AG09309 (cell line): Measurements from ENCODE around the gene RPSA.

Experiments used
- DNase-seq: peaks from one replicate; pipeline ENCODE4 v3.0.0-alpha.2; 2010; ENCODE audit warnings: low read depth
- H3K4me3 ChIP-seq: 2 replicates; pipeline ENCODE4 v1.5.1; 2011; ENCODE audit warnings: mild to moderate bottlenecking, low read depth, low read length, moderate library complexity; ENCODE audit not compliant: control insufficient read depth
- TF ChIP-seq, protein P1 (sequence below): IDR thresholded peaks from 2 replicates; pipeline ENCODE4 v1.5.1; 2011; ENCODE audit warnings: mild to moderate bottlenecking, low read depth, low read length, inconsistent platforms; ENCODE audit not compliant: insufficient read depth, control insufficient read depth; ENCODE audit errors: missing control alignments

Gene RPSA

DNA sequence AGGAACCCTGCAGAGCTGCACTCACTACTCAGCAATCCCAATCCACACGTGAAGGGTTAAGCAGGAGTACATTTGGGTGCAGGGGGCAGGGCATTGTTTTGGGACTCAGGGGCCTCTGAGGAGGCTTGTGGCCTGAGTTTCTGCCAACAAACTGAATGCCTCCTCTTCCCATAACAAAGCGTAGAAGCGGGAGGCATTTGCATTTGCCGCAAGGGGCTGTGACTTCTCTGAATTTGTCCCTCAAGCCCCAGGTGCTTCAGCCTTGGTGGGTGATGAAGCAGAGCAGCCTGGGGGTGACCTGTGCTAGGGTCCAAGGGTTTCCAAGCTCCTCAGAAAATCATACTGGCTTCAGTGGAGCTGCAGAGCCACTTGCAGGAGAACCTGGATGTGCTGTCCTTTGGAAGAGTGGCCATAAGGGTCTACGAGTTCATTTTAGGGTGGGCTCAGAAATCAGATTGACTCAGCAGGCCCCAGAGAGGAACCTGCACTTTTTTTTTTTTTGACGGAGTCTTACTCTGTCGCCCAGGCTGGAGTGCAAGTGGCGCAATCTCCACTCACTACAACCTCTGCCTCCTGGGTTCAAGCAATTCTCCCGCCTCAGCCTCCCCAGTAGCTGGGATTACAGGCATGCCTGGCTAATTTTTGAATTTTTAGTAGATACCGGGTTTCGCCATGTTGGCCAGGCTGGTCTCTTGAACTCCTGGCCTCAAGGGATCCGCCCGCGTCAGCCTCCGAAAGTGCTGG, 1.4 kb upstream of the RPSA start:
- TF ChIP-seq, protein P1, sequence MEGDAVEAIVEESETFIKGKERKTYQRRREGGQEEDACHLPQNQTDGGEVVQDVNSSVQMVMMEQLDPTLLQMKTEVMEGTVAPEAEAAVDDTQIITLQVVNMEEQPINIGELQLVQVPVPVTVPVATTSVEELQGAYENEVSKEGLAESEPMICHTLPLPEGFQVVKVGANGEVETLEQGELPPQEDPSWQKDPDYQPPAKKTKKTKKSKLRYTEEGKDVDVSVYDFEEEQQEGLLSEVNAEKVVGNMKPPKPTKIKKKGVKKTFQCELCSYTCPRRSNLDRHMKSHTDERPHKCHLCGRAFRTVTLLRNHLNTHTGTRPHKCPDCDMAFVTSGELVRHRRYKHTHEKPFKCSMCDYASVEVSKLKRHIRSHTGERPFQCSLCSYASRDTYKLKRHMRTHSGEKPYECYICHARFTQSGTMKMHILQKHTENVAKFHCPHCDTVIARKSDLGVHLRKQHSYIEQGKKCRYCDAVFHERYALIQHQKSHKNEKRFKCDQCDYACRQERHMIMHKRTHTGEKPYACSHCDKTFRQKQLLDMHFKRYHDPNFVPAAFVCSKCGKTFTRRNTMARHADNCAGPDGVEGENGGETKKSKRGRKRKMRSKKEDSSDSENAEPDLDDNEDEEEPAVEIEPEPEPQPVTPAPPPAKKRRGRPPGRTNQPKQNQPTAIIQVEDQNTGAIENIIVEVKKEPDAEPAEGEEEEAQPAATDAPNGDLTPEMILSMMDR: no peak
- DNase-seq: no peak
- H3K4me3 ChIP-seq: no peak overlapping the region

DNA sequence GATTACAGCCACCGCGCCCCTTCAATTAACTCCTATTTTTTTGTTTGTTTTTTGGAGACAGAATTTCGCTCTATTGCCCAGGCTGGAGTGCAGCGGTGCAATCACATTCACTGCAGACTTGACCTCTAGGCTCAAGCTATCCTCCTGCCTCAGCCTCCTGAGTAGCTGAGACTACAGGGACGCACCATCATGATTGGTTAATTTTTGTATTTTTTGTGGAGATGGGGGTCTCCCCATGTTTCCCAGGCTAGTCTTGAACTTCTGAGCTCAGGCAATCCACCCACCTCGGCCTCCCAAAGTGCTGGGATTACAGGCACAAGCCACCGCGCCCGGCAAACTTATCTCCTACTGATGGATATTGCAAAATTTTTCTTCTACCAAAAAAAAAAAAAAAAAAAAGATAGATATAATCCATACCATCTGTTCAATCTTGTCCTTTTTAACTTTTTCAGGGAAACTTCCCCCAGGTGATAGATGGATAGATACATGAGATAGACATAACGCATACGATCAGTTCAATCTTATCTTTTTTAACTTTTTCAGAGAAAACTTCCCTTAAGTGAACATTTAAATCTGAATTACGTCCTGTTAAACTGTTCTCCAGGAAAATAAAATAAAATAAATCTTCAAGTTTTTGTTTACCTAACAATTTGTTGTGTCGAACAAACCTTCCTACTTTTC, 693 bp upstream of the RPSA start:
- no peak for DNase-seq
- TF ChIP-seq, protein P1: no peak
- peak overlapping the region; percentile 85 for H3K4me3 ChIP-seq

DNA sequence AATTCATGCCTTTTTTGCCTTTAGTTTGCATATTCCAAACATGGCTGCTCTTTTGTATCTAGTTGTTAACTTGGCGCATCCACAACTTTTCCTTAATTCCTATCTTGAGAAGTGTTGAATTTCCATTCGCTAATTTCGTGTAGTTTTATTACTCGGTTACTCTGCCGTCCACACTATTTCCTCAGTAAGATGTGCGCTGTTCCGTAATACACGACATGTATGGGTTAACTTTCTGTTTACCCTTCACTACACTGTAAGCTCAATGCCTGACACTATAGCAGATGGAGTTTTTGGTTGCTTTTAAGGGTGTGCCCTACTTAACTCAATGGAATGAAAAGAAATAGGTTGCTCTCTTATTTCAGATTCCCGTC, 724 bp downstream of the RPSA start:
- no peak for DNase-seq
- peak overlapping the region; percentile 85 for H3K4me3 ChIP-seq
- TF ChIP-seq, protein P1: no peak

DNA sequence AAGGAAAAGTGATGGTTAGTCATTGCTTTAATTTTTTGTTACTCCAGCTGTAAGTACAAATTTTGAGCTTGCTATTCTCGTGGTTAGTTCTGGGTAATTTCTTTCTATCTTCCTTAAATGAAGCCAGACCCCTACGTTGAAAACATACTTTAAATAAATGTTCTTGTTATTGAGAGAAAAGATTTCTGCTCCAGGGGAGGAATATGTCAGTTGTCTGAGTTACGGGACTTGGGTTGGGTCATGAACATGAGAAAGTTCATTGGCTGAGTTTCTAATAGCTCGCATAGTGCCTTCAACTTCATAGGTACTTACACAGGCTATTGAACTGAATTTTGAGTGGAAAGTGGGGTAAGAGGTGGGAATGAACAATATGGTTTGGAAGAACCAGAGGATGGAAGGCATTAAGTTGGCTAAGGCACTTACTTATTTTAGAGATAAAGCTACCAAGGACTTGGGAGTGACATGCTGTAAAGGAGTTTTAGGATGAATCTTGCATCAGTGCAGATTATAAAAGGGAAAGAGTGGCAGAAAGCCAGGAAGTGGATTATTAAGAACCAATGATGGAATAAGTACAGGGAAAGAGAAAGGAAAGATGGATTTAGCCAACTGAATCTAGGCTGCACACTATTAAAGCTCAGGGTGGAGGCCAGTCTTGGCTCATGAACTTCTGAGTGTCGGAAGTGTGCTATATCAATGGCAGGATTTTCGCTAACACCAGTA, 1.4 kb downstream of the RPSA start:
- TF ChIP-seq, protein P1: no peak
- no peak for DNase-seq
- peak overlapping the region; percentile 85 for H3K4me3 ChIP-seq

DNA sequence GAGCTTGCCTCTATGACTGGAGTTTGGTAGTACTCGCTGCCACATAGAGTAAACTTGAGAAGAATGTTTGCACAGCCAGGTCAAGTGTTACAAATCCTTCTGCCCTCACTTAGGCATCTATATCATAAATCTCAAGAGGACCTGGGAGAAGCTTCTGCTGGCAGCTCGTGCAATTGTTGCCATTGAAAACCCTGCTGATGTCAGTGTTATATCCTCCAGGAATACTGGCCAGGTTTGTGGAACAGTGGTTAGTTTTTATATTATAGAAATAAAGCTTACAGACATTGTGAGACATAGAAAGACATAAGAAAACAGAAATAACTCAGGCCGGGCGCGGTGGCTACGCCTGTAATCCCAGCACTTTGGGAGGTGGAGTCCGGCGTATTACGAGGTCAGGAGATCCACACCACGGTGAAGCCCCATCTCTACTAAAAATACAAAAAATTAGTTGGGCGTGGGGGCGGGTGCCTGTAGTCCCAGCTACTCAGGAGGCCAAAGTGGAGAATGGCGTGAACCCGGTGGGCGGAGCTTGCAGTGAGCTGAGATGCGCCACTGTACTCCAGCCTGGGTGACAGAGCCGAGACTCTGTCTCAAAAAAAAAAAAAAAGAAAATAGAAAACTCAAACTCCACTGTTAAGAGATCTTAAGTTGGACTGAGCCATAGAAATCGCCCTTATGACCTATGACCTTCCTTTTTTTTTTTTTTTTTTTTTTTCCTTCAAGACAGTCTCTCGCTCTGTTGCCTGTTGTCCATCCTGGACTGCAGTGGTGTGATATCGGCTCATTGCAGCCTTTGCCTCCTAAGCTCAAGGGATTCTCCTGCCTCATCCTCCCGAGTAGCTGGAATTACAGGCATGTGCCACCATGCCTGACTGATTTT, 2.2 kb downstream of the RPSA start:
- no peak for DNase-seq
- H3K4me3 ChIP-seq: no peak overlapping the region
- TF ChIP-seq, protein P1: no peak

DNA sequence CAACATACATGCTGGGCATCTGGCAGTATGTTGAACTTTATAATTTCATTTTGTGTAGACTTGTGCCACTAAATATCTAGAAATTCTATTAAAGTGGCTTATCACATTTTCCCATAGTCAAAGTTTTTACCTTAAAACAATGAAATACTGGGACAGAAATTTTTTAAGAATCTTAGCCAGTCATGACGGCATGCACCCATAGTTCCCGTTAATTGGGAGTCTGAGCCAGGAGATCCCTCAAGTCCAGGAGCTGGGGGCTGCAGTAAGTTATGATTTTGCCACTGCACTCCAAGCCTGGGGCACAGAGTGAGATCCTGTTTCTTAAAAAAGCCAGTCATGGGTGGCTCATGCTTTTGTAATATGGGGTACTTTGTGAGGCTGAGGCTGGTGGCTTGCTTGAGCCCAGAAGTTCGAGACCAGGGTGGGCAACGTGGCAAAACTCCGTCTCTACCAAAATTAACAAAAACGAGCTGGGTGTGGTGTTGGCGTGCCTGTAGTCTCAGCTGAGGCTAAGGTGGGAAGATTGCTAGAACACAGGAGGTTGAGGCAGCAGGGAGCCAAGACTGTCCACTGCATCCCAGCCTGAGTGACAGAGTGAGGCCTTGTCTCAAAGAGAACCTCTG, 3.1 kb downstream of the RPSA start:
- TF ChIP-seq, protein P1: no peak
- no peak overlapping the region for H3K4me3 ChIP-seq
- no peak for DNase-seq
